Uterus (tissue), 4 donors: ENCODE measurements around the gene C10orf90. TPM values are rescaled to one million over a fixed set of nuclear protein-coding genes. Genes with fewer than 3 reads are reported as not detected.

Experiments used
- DNase-seq, 2 donors: peaks; one replicate each; pipeline ENCODE4 v3.0.0-alpha.2; 2019 to 2020
- H3K27ac ChIP-seq, 2 donors: fragments of 200-600 bp; sonication (generic); 1 replicate in 1 of 2; 2 replicates in 1 of 2; pipeline ENCODE4 v1.5.1; 2016 to 2018
- H3K27me3 ChIP-seq, 2 donors: fragments of 200-600 bp; sonication (generic); one replicate each; pipeline ENCODE4 v1.5.1; 2018 to 2019; ENCODE audit warnings: control low read depth in 1 of 2
- H3K36me3 ChIP-seq, 2 donors: fragments of 200-600 bp; sonication (generic); one replicate each; pipeline ENCODE4 v1.5.1; 2019; ENCODE audit warnings: control low read depth in 1 of 2
- H3K4me1 ChIP-seq, 2 donors: fragments of 200-600 bp; sonication (generic); one replicate each; pipeline ENCODE4 v1.5.1; 2018 to 2019; ENCODE audit warnings: control low read depth in 1 of 2
- H3K4me3 ChIP-seq, 2 donors: fragments of 200-600 bp; sonication (generic); 1 replicate in 1 of 2; 2 replicates in 1 of 2; pipeline ENCODE4 v1.5.1; 2018 to 2019; ENCODE audit warnings: mild to moderate bottlenecking in 1 of 2
- H3K9me3 ChIP-seq, 2 donors: fragments of 200-600 bp; sonication (generic); one replicate each; pipeline ENCODE4 v1.5.1; 2019; ENCODE audit warnings: control low read depth in 1 of 2
- CTCF ChIP-seq, 4 experiments: fragments of 200-600 bp in 2 of 4; fragments of 450-650 bp in 2 of 4; sonication (generic) in 2 of 4; IDR thresholded peaks; one replicate each; pipeline ENCODE4 v1.5.1; 2016 to 2019; ENCODE audit warnings: antibody characterized with exemption in 4 of 4, mild to moderate bottlenecking in 2 of 4, moderate library complexity in 1 of 4
- POLR2A ChIP-seq, 2 donors: fragments of 450-650 bp; IDR thresholded peaks; one replicate each; pipeline ENCODE4 v1.6.1; 2016; ENCODE audit warnings: antibody characterized with exemption in 2 of 2, mild to moderate bottlenecking in 1 of 2, moderate library complexity in 1 of 2
- intact Hi-C: fragments of 100-400 bp; cut with DNase I; formaldehyde crosslinking; loops from one replicate; pipeline ENCODE4 v1.15.1; 2023; ENCODE audit warnings: low total_unique reads
- total RNA-seq, 4 donors: library from RNA; depleted of rRNA in 3 of 4; stranded (reverse); fragments of >200 nt in 3 of 4; gene quantifications; one replicate each; pipeline versions ENCODE4 v1.1.0 to v1.2.4, GENCODE V29; 2014 to 2023
- donor health status: DM: yes; HTN: yes; CAD: no.

Gene C10orf90
- total RNA-seq, 4 donors from 2014 or later, result 0.21 TPM; not detected in 3

DNA sequence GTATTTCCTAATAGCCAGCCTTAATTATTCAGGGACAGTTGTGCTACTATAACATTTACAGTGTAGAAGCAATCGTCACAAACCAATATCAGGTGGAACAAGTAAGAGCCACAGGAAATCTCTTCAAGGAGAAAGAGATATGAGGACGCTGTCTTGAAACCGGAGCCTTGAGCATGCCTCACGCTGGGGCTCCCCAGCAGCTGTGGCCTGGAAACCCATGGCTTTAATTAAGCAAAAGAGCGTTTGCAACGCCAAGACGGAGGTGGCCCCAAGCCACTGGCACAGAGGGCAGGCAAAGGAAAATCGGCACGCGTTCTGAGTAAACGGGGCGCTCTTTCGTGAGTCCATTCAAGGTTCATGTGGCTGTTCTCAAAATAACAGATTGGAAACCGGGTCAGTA lies 84.4 kb downstream of the C10orf90 start:
- Histone ChIP-seq H3K4me1 (no peaks in the 10 kb centered on the region), H3K36me3 (no peaks in the 10 kb centered on the region), H3K27ac (no peak overlapping the region), H3K27me3 (no peaks in the 10 kb centered on the region), H3K4me3 (no peak overlapping the region), H3K9me3 (no peaks in the 10 kb centered on the region)
- TF ChIP-seq POLR2A (IDR thresholded peaks at IDR 0.05) (no peak), CTCF (IDR thresholded peaks at IDR 0.05) (no peak)
- intact Hi-C loops, result no loop called here
- no peak for DNase-seq

GRCh38 chr10:126585249-126586017 lies 85.1 kb downstream of the C10orf90 start:
- H3K36me3 ChIP-seq, result no peaks in the 10 kb centered on the region
- intact Hi-C loops, result no loop called here
- no peaks in the 10 kb centered on the region for H3K27me3 ChIP-seq
- H3K27ac ChIP-seq, result no peak overlapping the region
- no peaks in the 10 kb centered on the region for H3K9me3 ChIP-seq
- TF ChIP-seq POLR2A (IDR thresholded peaks at IDR 0.05) (no peak), CTCF (IDR thresholded peaks at IDR 0.05) (no peak)
- H3K4me1 ChIP-seq, result no peaks in the 10 kb centered on the region
- H3K4me3 ChIP-seq, result no peak overlapping the region
- DNase-seq, result no peak

DNA sequence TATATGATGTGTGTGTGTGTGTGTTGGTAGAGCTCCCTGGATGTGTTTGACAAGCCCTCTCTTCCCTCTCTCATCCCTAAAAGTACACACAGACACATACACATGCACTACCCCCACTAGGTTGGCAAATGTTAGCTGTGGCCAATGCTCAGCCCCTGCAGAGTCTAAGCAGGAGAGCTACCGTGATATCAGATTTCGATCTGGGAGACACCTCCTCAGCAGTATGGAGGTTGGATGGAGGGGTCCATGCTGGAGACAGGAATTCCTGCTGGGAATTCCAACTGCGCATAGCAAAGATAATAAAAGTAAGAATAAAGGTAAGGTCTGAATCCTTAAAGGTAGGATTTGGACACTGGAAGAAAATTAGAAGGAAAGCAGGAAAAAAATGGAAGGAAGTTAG lies 85.7 kb downstream of the C10orf90 start:
- no peak for TF ChIP-seq POLR2A (IDR thresholded peaks at IDR 0.05)
- TF ChIP-seq CTCF (IDR thresholded peaks at IDR 0.05), result no peak
- Histone ChIP-seq H3K27me3 (no peaks in the 10 kb centered on the region), H3K4me1 (no peaks in the 10 kb centered on the region), H3K36me3 (no peaks in the 10 kb centered on the region), H3K4me3 (no peak overlapping the region), H3K9me3 (no peaks in the 10 kb centered on the region), H3K27ac (no peak overlapping the region)
- no peak for DNase-seq
- intact Hi-C loops, result no loop called here

- Histone ChIP-seq H3K9me3 (no peaks in the 10 kb centered on the region), H3K36me3 (no peaks in the 10 kb centered on the region), H3K27me3 (no peaks in the 10 kb centered on the region), H3K4me3 (no peak overlapping the region), H3K27ac (no peak overlapping the region), H3K4me1 (no peaks in the 10 kb centered on the region)
- no peak for TF ChIP-seq POLR2A (IDR thresholded peaks at IDR 0.05)
- no peak for TF ChIP-seq CTCF (IDR thresholded peaks at IDR 0.05)
- intact Hi-C loops, result no loop called here
- DNase-seq, result no peak
Measured at GRCh38 chr10:126583552-126584200, 86.8 kb downstream of the C10orf90 start.

GRCh38 chr10:126581648-126582046 lies 88.8 kb downstream of the C10orf90 start:
- no peak overlapping the region for H3K27ac ChIP-seq
- no peaks in the 10 kb centered on the region for H3K4me1 ChIP-seq
- H3K36me3 ChIP-seq, result no peaks in the 10 kb centered on the region
- TF ChIP-seq POLR2A (IDR thresholded peaks at IDR 0.05), result no peak
- no peak for TF ChIP-seq CTCF (IDR thresholded peaks at IDR 0.05)
- intact Hi-C loops, result no loop called here
- DNase-seq, result no peak
- H3K4me3 ChIP-seq, result no peak overlapping the region
- no peaks in the 10 kb centered on the region for H3K27me3 ChIP-seq
- H3K9me3 ChIP-seq, result no peaks in the 10 kb centered on the region
